NCI-H146 (cell line): ENCODE measurements around the gene MCRS1.
"Not testable (repeated sequence)": the region's sequence is repeated elsewhere in the genome, so short reads cannot be mapped to it uniquely, and the experiment has no call there.

Experiments used
- DNase-seq: peaks from one replicate; lab custom pipeline; 2025; lab: John Stamatoyannopoulos, UW

The MCRS1 gene

GRCh38 chr12:49567611-49568441 lies at the start of gene MCRS1:
Gene MCRS1 (minus strand): TSS chr12:49568142. CDS start chr12:49566731, 1,411 bp downstream.
- peak; percentile 95 for DNase-seq

- no peak for DNase-seq
Measured at GRCh38 chr12:49616533-49617219, 48.7 kb upstream of the MCRS1 start.

- DNase-seq: no peak
Measured at GRCh38 chr12:49615725-49616124, 47.8 kb upstream of the MCRS1 start.

GRCh38 chr12:49612210-49612609 lies 44.3 kb upstream of the MCRS1 start:
- DNase-seq: no peak

GRCh38 chr12:49610785-49611184 lies 42.8 kb upstream of the MCRS1 start:
- DNase-seq: not testable (repeated sequence)

- peak; percentile 28 for DNase-seq
Measured at GRCh38 chr12:49609875-49610154, 41.9 kb upstream of the MCRS1 start.

- DNase-seq: no peak
Measured at GRCh38 chr12:49609059-49609874, 41.3 kb upstream of the MCRS1 start.

- DNase-seq: not testable (repeated sequence)
Measured at GRCh38 chr12:49605539-49605938, 37.6 kb upstream of the MCRS1 start, which contains the start of gene FAM186B. Gene FAM186B (minus strand): TSS chr12:49605639. CDS start chr12:49605477, 162 bp downstream.

GRCh38 chr12:49604856-49605255 lies 36.9 kb upstream of the MCRS1 start:
- no peak for DNase-seq

GRCh38 chr12:49603721-49604120 lies 35.8 kb upstream of the MCRS1 start:
- no peak for DNase-seq

- DNase-seq: no peak
Measured at GRCh38 chr12:49599961-49600360, 32.0 kb upstream of the MCRS1 start.

- DNase-seq: no peak
Measured at GRCh38 chr12:49598527-49598926, 30.6 kb upstream of the MCRS1 start.

- DNase-seq: no peak
Measured at GRCh38 chr12:49588721-49589516, 21.0 kb upstream of the MCRS1 start.

- no peak for DNase-seq
Measured at GRCh38 chr12:49588281-49588680, 20.3 kb upstream of the MCRS1 start.

GRCh38 chr12:49587174-49587908 lies 19.4 kb upstream of the MCRS1 start:
- DNase-seq: no peak

GRCh38 chr12:49585477-49586459 lies 17.8 kb upstream of the MCRS1 start:
- peak; percentile 68 for DNase-seq

- DNase-seq: no peak
Measured at GRCh38 chr12:49584591-49584990, 16.6 kb upstream of the MCRS1 start.

- no peak for DNase-seq
Measured at GRCh38 chr12:49583366-49584094, 15.6 kb upstream of the MCRS1 start.

GRCh38 chr12:49582850-49583249 lies 14.9 kb upstream of the MCRS1 start:
- DNase-seq: no peak
